Measurements from ENCODE around the gene UTRN. TPM values are rescaled to one million over a fixed set of nuclear protein-coding genes. Genes with fewer than 3 reads are reported as not detected.

The UTRN gene
- 48.6 and 54.6 TPM in 2 replicates for total RNA-seq

- DNase-seq (ENCODE audit: low spot score), result peak; percentile 41
- H3K27ac Mint-ChIP-seq, result peak within 1 kb of the TSS; percentile 78
- H3K9me3 Mint-ChIP-seq, result no peaks in the 10 kb centered on the region
- H3K4me1 Mint-ChIP-seq (ENCODE audit: low read depth), result peaks cover 11% of the 10 kb centered on the region
- no peaks in the 10 kb centered on the region for H3K36me3 Mint-ChIP-seq (ENCODE audit: low read depth)
- intact Hi-C loops (cut with micrococcal nuclease), result loop anchor here (1.0 to 10.0 kb wide), 8 partner anchors 38 to 280 kb away; partner anchors contain the start of gene SF3B5
- H3K27me3 Mint-ChIP-seq (ENCODE audit: low read depth), result peaks cover 21% of the 10 kb centered on the region
- peak within 1 kb of the TSS; percentile 91 for H3K4me3 Mint-ChIP-seq (ENCODE audit: low read depth)
Measured at GRCh38 chr6:144284783-144285547, at the start of gene UTRN. TSS of gene UTRN (plus strand) at chr6:144285335. CDS start at chr6:144291829, 6,494 bp downstream.

GRCh38 chr6:144244688-144245087 is 40.4 kb upstream of the UTRN start:
- intact Hi-C loops (cut with micrococcal nuclease), result loop anchor here (5.0 kb wide), 1 partner anchor 38 kb away; no protein-coding TSS in a partner anchor
- peaks cover 14% of the 10 kb centered on the region for H3K4me1 Mint-ChIP-seq (ENCODE audit: low read depth)
- peaks cover 37% of the 10 kb centered on the region for H3K27me3 Mint-ChIP-seq (ENCODE audit: low read depth)
- no peak overlapping the region for H3K4me3 Mint-ChIP-seq (ENCODE audit: low read depth)
- DNase-seq (ENCODE audit: low spot score), result no peak
- peaks cover 8% of the 10 kb centered on the region for H3K9me3 Mint-ChIP-seq
- H3K36me3 Mint-ChIP-seq (ENCODE audit: low read depth), result no peaks in the 10 kb centered on the region
- H3K27ac Mint-ChIP-seq, result no peak overlapping the region

DNA sequence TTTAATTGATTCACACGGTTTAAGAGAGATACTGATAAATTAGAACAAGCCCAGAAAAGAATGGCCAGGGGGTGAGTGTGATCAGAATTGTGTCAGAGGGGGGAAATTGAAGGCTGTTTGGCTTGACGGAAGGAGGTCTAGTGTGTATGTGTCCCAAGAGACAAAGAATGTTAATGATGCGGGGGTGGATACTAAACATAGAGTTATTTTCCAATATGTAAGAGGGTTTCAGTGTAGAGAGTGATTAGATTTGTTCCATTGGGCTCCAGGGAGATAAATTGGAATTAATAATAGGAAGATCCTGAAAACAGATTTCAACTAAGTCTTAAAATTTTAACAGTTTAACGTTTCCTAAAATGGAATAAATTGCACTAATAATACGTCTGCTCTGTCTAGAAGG is 38.1 kb upstream of the UTRN start:
- intact Hi-C loops (cut with micrococcal nuclease), result loop anchor here (5.0 kb wide), 1 partner anchor 35 kb away; no protein-coding TSS in a partner anchor
- Mint-ChIP-seq H3K4me1 (ENCODE audit: low read depth) (peaks cover 19% of the 10 kb centered on the region), H3K27me3 (ENCODE audit: low read depth) (peaks cover 24% of the 10 kb centered on the region), H3K27ac (no peak overlapping the region), H3K9me3 (peaks cover 8% of the 10 kb centered on the region), H3K36me3 (ENCODE audit: low read depth) (no peaks in the 10 kb centered on the region), H3K4me3 (ENCODE audit: low read depth) (no peak overlapping the region)
- DNase-seq (ENCODE audit: low spot score), result no peak

DNA sequence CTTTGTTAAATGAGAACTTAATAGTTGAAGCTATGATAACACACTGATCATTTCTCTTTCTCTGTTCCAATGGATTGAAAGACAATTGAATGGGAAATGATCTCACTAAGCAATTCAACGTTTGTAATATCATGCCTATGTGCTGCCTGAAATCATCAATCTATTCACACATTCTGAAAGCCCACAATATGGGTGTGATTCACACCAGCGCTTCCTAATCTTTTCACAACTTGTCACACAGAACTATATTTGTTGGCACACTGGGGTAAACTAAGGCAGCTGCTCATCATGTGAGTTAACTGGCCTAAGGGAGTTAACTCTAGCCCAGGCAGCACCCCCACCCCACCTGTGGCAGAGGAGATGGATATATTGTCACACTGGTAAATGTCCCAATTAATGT is 37.1 kb upstream of the UTRN start:
- Mint-ChIP-seq H3K4me3 (ENCODE audit: low read depth) (no peak overlapping the region), H3K9me3 (peaks cover 8% of the 10 kb centered on the region), H3K4me1 (ENCODE audit: low read depth) (peaks cover 19% of the 10 kb centered on the region), H3K27ac (peak overlapping the region; percentile 53), H3K27me3 (ENCODE audit: low read depth) (peaks cover 14% of the 10 kb centered on the region), H3K36me3 (ENCODE audit: low read depth) (no peaks in the 10 kb centered on the region)
- no peak for DNase-seq (ENCODE audit: low spot score)
- intact Hi-C loops (cut with micrococcal nuclease), result loop anchor here (5.0 kb wide), 1 partner anchor 34 kb away; no protein-coding TSS in a partner anchor

DNA sequence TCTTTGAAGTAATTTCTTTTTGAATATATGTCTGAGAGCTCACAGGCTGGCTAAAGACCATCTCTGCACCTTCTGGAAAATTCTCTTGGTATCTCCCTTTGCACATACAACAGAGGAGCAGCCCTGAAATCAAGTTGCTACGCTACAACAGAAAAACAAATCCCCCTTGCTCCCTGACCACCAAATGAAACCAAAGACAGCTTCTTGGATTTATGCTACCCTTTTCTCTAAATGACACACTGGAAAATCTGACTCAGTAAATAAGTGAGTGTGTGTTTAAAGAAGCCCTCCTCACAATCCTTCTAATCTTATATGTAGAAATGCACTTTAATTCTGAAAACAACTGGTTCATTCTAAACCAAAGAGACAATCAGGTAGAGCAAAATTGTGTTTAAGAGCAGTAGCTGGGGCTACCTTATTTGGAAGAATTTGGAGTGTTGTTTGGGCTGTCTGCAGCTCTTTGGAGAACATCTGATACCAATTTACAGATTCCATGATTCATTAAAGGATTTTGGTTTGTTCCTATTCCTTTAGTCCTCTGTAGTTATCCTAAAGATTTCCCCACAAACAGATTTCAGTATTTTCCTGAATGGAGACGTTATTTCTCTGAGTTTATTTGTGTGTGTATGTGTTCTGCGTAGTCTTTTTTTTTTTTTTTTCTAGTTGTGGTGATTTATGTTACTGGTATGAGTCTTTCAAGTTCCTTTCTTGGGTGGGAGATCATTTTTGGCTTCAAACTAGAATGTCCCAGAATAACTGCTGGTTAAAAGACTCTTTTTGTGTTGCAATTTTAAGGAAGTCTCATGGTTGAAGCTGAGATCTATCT is 36.4 kb upstream of the UTRN start:
- DNase-seq (ENCODE audit: low spot score), result no peak
- Mint-ChIP-seq H3K9me3 (peaks cover 8% of the 10 kb centered on the region), H3K36me3 (ENCODE audit: low read depth) (no peaks in the 10 kb centered on the region), H3K27ac (peak overlapping the region; percentile 9), H3K27me3 (ENCODE audit: low read depth) (peaks cover 12% of the 10 kb centered on the region), H3K4me1 (ENCODE audit: low read depth) (peaks cover 19% of the 10 kb centered on the region), H3K4me3 (ENCODE audit: low read depth) (no peak overlapping the region)
- intact Hi-C loops (cut with micrococcal nuclease), result loop anchor here (5.0 kb wide), 1 partner anchor 34 kb away; no protein-coding TSS in a partner anchor

- no peak for DNase-seq (ENCODE audit: low spot score)
- Mint-ChIP-seq H3K4me3 (ENCODE audit: low read depth) (no peak overlapping the region), H3K36me3 (ENCODE audit: low read depth) (no peaks in the 10 kb centered on the region), H3K27ac (no peak overlapping the region), H3K9me3 (peaks cover 8% of the 10 kb centered on the region), H3K27me3 (ENCODE audit: low read depth) (peaks cover 8% of the 10 kb centered on the region), H3K4me1 (ENCODE audit: low read depth) (peaks cover 19% of the 10 kb centered on the region)
- intact Hi-C loops (cut with micrococcal nuclease), result no loop called here
Measured at GRCh38 chr6:144250276-144250675, 34.9 kb upstream of the UTRN start.

DNA sequence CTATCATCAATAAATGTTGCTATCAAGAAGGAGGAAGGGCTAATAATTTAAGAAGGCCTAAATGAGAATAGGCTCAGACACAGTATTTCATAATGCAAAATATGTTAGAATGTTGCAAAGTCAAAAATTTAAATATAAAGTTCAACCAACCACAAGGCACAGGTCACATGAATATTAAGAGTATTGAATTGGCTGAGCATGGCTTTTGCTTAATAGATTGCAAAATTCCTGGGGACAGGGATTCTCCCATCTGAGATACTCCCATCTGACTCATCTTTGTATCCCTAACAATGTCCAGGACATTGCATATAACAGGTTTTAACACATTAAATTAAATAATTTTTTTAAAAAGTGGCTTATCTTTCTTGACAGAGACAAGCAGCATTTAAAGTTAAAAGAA is 32.9 kb upstream of the UTRN start:
- H3K36me3 Mint-ChIP-seq (ENCODE audit: low read depth), result no peaks in the 10 kb centered on the region
- DNase-seq (ENCODE audit: low spot score), result no peak
- intact Hi-C loops (cut with micrococcal nuclease), result no loop called here
- H3K4me1 Mint-ChIP-seq (ENCODE audit: low read depth), result peaks cover 19% of the 10 kb centered on the region
- peaks cover 11% of the 10 kb centered on the region for H3K27me3 Mint-ChIP-seq (ENCODE audit: low read depth)
- no peak overlapping the region for H3K4me3 Mint-ChIP-seq (ENCODE audit: low read depth)
- H3K9me3 Mint-ChIP-seq, result no peaks in the 10 kb centered on the region
- H3K27ac Mint-ChIP-seq, result no peak overlapping the region

GRCh38 chr6:144259986-144260385 is 25.1 kb upstream of the UTRN start:
- DNase-seq (ENCODE audit: low spot score), result no peak
- H3K9me3 Mint-ChIP-seq, result no peaks in the 10 kb centered on the region
- no peak overlapping the region for H3K27ac Mint-ChIP-seq
- intact Hi-C loops (cut with micrococcal nuclease), result no loop called here
- H3K27me3 Mint-ChIP-seq (ENCODE audit: low read depth), result peaks cover 5% of the 10 kb centered on the region
- H3K4me3 Mint-ChIP-seq (ENCODE audit: low read depth), result no peak overlapping the region
- no peaks in the 10 kb centered on the region for H3K36me3 Mint-ChIP-seq (ENCODE audit: low read depth)
- no peaks in the 10 kb centered on the region for H3K4me1 Mint-ChIP-seq (ENCODE audit: low read depth)

DNA sequence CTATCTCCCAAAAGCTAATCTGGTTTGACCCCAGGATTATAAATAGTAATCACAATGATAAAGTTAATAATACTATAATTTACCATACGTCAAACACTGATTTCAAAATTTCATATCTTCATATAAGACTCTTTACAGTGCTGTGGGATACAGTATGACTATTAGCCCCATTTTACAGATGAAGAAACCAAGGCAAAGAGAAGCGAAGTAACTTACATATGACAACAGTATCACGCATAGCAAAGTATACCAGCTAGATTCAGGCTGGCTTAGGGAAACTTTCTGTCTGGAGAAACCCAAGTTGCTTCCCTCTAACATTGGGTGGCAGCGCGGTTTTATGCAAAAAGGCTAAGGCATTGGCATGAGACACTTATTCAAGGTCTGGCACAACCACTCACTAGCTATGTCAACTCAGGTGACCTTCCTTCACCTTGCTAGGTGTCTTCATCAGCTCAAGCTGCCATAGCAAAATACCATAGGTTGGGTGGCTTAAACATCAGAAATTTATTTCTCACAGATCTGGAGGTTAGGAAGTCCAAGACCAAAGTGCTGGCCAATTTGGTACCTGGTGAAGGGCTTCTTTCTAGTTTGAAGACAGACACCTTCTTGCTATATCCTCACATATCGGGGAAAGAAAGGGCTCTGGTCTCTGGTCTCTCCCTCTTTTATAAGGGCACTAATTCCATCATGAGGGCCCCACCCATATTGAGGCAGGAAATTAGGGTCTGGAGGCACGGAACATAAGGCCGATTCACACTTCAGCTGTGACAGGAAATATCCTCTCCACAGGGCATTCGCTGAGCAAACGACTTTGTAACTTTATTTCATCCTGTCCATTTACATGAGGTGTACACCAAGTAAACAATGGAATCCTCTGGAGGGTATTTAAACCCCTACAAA is 22.4 kb upstream of the UTRN start:
- DNase-seq (ENCODE audit: low spot score), result no peak
- H3K4me3 Mint-ChIP-seq (ENCODE audit: low read depth), result no peak overlapping the region
- no peak overlapping the region for H3K27ac Mint-ChIP-seq
- no peaks in the 10 kb centered on the region for H3K9me3 Mint-ChIP-seq
- peaks cover 6% of the 10 kb centered on the region for H3K27me3 Mint-ChIP-seq (ENCODE audit: low read depth)
- no peaks in the 10 kb centered on the region for H3K36me3 Mint-ChIP-seq (ENCODE audit: low read depth)
- intact Hi-C loops (cut with micrococcal nuclease), result no loop called here
- no peaks in the 10 kb centered on the region for H3K4me1 Mint-ChIP-seq (ENCODE audit: low read depth)

DNA sequence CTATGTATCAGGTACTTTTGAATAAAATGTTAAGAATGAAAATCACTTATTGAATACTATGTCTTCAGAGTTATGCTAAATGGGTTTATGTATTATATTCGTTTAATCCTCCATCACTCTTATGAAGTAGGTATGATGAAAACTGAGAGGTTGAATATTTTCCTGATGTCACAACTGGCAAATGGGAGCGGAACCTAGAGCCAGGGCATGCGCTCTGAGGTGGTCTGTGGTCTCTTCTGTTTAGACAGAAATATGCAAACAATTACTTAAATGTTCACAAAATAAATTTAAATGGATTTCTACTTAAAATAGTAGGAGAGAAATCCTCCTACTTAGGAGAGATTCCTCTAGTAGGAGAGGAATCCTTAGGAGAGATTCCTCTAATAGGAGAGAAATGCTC is 21.3 kb upstream of the UTRN start:
- Mint-ChIP-seq H3K4me3 (ENCODE audit: low read depth) (no peak overlapping the region), H3K27me3 (ENCODE audit: low read depth) (peaks cover 6% of the 10 kb centered on the region), H3K36me3 (ENCODE audit: low read depth) (no peaks in the 10 kb centered on the region), H3K27ac (no peak overlapping the region), H3K4me1 (ENCODE audit: low read depth) (no peaks in the 10 kb centered on the region), H3K9me3 (no peaks in the 10 kb centered on the region)
- DNase-seq (ENCODE audit: low spot score), result no peak
- intact Hi-C loops (cut with micrococcal nuclease), result no loop called here

- H3K27ac Mint-ChIP-seq, result no peak overlapping the region
- H3K27me3 Mint-ChIP-seq (ENCODE audit: low read depth), result peaks cover 6% of the 10 kb centered on the region
- H3K36me3 Mint-ChIP-seq (ENCODE audit: low read depth), result no peaks in the 10 kb centered on the region
Measured at GRCh38 chr6:144264270-144265060, 20.7 kb upstream of the UTRN start.

DNA sequence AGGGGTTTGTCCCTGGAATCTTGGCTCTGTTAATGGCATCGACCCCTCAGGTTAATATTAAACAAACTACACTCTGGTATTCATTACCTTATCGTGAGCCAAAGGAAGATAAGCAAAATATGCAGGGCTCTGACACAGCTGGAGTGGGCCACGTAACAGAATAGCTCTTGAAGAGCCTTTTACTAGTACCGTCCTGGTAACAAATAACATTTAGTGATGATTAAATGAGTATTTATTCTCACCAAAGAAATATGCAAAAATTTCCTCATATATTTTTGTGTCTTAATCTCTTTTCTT is 20.1 kb upstream of the UTRN start:
- no peaks in the 10 kb centered on the region for H3K36me3 Mint-ChIP-seq (ENCODE audit: low read depth)
- H3K27ac Mint-ChIP-seq, result no peak overlapping the region
- H3K4me1 Mint-ChIP-seq (ENCODE audit: low read depth), result no peaks in the 10 kb centered on the region
- intact Hi-C loops (cut with micrococcal nuclease), result no loop called here
- H3K27me3 Mint-ChIP-seq (ENCODE audit: low read depth), result peaks cover 6% of the 10 kb centered on the region
- DNase-seq (ENCODE audit: low spot score), result no peak
- H3K4me3 Mint-ChIP-seq (ENCODE audit: low read depth), result no peak overlapping the region
- H3K9me3 Mint-ChIP-seq, result no peaks in the 10 kb centered on the region

More at GRCh38 chr6:144264270-144265060, 20.7 kb upstream of the UTRN start:
- no peaks in the 10 kb centered on the region for H3K9me3 Mint-ChIP-seq
- intact Hi-C loops (cut with micrococcal nuclease), result no loop called here
- no peaks in the 10 kb centered on the region for H3K4me1 Mint-ChIP-seq (ENCODE audit: low read depth)
- no peak for DNase-seq (ENCODE audit: low spot score)
- H3K4me3 Mint-ChIP-seq (ENCODE audit: low read depth), result no peak overlapping the region

All from activated T-helper 2 cell treated with anti-CD3 and anti-CD28 coated beads, Interferon-gamma antibody, Interleukin-2, Interleukin-4, amounts not matched to agents 10 μg/mL and 5 μg/mL and 100 μg/mL, durations not matched to agents 14 hours and 24 hours and 36 hours (primary cell).